A673 (cell line): Measurements from ENCODE around the gene NEDD9.

Experiments
- EZH2 ChIP-seq: fragments of 200-600 bp; sonication (generic); IDR thresholded peaks from 2 replicates; pipeline ENCODE4 v1.6.1; 2017; ENCODE audit warnings: borderline replicate concordance, low read depth, mild to moderate bottlenecking, mixed read lengths, antibody characterized with exemption, low read length; ENCODE audit not compliant: poor library complexity, severe bottlenecking
- TF ChIP-seq, protein P1 (sequence below): fragments of 300-800, 200-600 bp; sonication (generic); conservative IDR thresholded peaks from 2 replicates; pipeline ENCODE4 v1.5.1; 2017; ENCODE audit warnings: low read depth, mild to moderate bottlenecking, antibody characterized with exemption, low read length, moderate library complexity, mixed read lengths

DNA sequence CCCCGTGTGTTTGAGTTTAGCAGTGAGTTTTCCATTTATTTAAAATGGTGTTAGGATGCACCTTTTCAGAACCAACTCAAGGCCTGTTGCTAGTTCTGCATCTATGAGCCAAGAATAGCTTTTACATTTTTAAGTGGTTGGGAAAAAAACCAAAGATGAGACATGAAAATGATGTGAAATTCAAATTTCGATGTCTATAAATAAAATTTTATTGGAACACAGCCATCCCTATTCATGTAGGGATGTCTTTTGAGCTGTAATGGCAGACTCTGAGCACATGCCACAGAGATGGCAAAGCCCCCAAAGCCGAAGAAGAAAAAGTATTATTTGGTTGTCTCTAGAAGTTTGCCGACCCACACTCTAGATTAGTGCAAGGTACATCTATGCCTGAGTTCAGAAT is 5.0 kb upstream of the NEDD9 start:
- TF ChIP-seq, protein P1, sequence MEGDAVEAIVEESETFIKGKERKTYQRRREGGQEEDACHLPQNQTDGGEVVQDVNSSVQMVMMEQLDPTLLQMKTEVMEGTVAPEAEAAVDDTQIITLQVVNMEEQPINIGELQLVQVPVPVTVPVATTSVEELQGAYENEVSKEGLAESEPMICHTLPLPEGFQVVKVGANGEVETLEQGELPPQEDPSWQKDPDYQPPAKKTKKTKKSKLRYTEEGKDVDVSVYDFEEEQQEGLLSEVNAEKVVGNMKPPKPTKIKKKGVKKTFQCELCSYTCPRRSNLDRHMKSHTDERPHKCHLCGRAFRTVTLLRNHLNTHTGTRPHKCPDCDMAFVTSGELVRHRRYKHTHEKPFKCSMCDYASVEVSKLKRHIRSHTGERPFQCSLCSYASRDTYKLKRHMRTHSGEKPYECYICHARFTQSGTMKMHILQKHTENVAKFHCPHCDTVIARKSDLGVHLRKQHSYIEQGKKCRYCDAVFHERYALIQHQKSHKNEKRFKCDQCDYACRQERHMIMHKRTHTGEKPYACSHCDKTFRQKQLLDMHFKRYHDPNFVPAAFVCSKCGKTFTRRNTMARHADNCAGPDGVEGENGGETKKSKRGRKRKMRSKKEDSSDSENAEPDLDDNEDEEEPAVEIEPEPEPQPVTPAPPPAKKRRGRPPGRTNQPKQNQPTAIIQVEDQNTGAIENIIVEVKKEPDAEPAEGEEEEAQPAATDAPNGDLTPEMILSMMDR = no peak
- no peak for TF ChIP-seq EZH2
